Natural killer cell treated with Interleukin-12 subunit alpha and Interleukin-12 subunit beta and Interleukin-15 and Interleukin-18, amount 100 ng/mL, for 72 hours (primary cell): ENCODE results near the gene SHB. TPM values are rescaled to one million over a fixed set of nuclear protein-coding genes. Genes with fewer than 3 reads are reported as not detected.
A peak's percentile ranks its signal among the peaks of the same experiment; 100 is the strongest.

ENCODE experiments used
- ATAC-seq, 2 donors: fragments of 150-1000 bp; cut with Tn5 transposase in 1 of 2; sonication (Bioruptor Pico), chemical (Tn5 transposase) in 1 of 2; 2 replicates each; pipeline ENCODE4 v1.10.0; 2021
- DNase-seq: peaks from one replicate; pipeline ENCODE4 v3.0.0; 2022; ENCODE audit warnings: low spot score
- H3K27ac Mint-ChIP-seq, 2 donors: 1 replicate in 1 of 2; 2 replicates in 1 of 2; pipeline ENCODE4 v1.8.0; 2022; ENCODE audit warnings: mixed read lengths in 2 of 2, mild to moderate bottlenecking in 1 of 2, moderate library complexity in 1 of 2
- H3K27me3 Mint-ChIP-seq, 2 donors: 1 replicate in 1 of 2; 2 replicates in 1 of 2; pipeline ENCODE4 v1.8.0; 2022; ENCODE audit warnings: mixed read lengths in 2 of 2
- H3K36me3 Mint-ChIP-seq: one replicate; pipeline ENCODE4 v1.8.0; 2022; ENCODE audit warnings: mixed read lengths
- H3K4me1 Mint-ChIP-seq, 2 donors: 1 replicate in 1 of 2; 2 replicates in 1 of 2; pipeline ENCODE4 v1.8.0; 2022; ENCODE audit warnings: low read depth in 2 of 2, mixed read lengths in 2 of 2, mild to moderate bottlenecking in 1 of 2
- H3K4me3 Mint-ChIP-seq: one replicate; pipeline ENCODE4 v1.8.0; 2022; ENCODE audit warnings: mixed read lengths
- H3K9me3 Mint-ChIP-seq: 2 replicates; pipeline ENCODE4 v1.8.0; 2022; ENCODE audit warnings: mixed read lengths
- total RNA-seq, 2 donors: library from RNA; stranded (reverse); gene quantifications; one replicate each; pipeline ENCODE4 v1.2.3, GENCODE V29; 2022

SHB gene
- total RNA-seq, 2 donors from 2014 or later, result 0.14 to 1.6 TPM

- H3K36me3 Mint-ChIP-seq, result no peaks in the 10 kb centered on the region
- no peaks in the 10 kb centered on the region for H3K9me3 Mint-ChIP-seq
- H3K4me1 Mint-ChIP-seq, result no peaks in the 10 kb centered on the region
- DNase-seq (no peak), ATAC-seq (no peak)
- no peak overlapping the region for H3K4me3 Mint-ChIP-seq
- no peak overlapping the region for H3K27ac Mint-ChIP-seq
- peaks cover 0 to 2% of the 10 kb centered on the region in 2 donors for H3K27me3 Mint-ChIP-seq
Observed at GRCh38 chr9:38015906-38016305, 53.1 kb downstream of the SHB start.

GRCh38 chr9:38015266-38015665 lies 53.8 kb downstream of the SHB start:
- Mint-ChIP-seq H3K27me3 (peaks cover 0 to 2% of the 10 kb centered on the region in 2 donors), H3K9me3 (no peaks in the 10 kb centered on the region), H3K4me1 (no peaks in the 10 kb centered on the region), H3K4me3 (no peak overlapping the region), H3K36me3 (no peaks in the 10 kb centered on the region), H3K27ac (no peak overlapping the region)
- no peak for DNase-seq
- no peak for ATAC-seq

DNA sequence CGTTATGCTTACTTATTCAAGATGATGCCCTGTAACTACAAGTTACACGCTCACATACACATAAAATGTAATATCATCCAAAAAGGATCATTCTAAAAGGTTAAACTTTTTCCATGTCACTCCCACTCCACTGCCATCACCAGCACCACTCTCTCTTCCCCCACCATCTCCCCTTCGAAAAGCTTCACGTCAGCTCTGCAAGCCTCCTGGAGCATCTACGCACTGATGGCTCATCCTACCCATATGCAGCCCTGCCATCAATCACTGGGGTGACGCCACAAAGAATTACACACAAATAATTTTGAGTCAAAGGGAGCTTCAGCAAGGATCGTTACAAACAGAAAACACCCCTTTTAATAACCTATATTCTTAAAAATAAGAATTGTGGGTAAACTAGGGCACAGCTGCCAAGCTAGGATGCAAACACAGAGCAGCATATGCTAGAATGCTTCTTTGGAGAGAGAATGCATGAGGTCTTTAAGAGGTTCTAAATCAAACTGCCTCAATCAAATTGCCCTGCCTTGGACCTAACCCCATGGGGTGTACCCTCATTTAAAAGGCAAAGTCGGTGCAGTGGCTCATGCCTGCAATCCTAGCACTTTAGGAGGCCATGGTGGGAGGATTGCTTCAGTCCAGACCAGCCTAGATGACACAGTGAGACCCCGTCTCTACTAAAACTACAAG lies 56.1 kb downstream of the SHB start:
- no peak for DNase-seq
- Mint-ChIP-seq H3K27ac (no peak overlapping the region), H3K27me3 (peaks cover 0 to 2% of the 10 kb centered on the region in 2 donors), H3K4me1 (peaks cover 12 to 14% of the 10 kb centered on the region in 2 donors), H3K4me3 (no peak overlapping the region), H3K9me3 (no peaks in the 10 kb centered on the region), H3K36me3 (no peaks in the 10 kb centered on the region)
- ATAC-seq, result no peak

DNA sequence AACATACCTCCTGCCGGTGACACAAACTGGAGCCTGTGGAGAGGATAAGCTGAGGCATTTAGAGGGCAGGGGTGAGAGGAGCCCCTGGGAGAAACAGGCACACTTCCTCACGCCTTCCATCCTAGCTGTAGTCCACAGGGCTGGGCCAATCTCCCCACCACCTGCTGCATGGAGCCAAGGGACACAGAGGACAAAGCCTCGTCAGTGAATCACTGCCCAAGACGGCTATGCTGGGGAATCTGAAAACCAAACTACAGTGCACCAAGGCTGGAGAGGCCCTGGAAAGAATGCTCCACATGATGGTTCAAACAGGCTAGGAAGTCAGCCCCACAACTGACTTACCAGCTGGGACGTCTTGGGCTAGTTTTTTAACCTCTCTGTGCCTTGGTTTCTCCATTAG lies 57.0 kb downstream of the SHB start:
- Mint-ChIP-seq H3K27me3 (peaks cover 0 to 2% of the 10 kb centered on the region in 2 donors), H3K9me3 (no peaks in the 10 kb centered on the region), H3K4me3 (no peak overlapping the region), H3K4me1 (peaks cover 19% of the 10 kb centered on the region in 2 donors), H3K27ac (no peak overlapping the region), H3K36me3 (no peaks in the 10 kb centered on the region)
- DNase-seq, result no peak
- ATAC-seq, result no peak

GRCh38 chr9:38010918-38011704 lies 57.9 kb downstream of the SHB start:
- no peak overlapping the region for H3K4me3 Mint-ChIP-seq
- no peak for DNase-seq
- H3K9me3 Mint-ChIP-seq, result no peaks in the 10 kb centered on the region
- H3K36me3 Mint-ChIP-seq, result no peaks in the 10 kb centered on the region
- no peak for ATAC-seq
- no peak overlapping the region for H3K27ac Mint-ChIP-seq
- H3K27me3 Mint-ChIP-seq, result peaks cover 0 to 2% of the 10 kb centered on the region in 2 donors
- peaks cover 24 to 25% of the 10 kb centered on the region in 2 donors for H3K4me1 Mint-ChIP-seq

GRCh38 chr9:38009990-38010389 lies 59.0 kb downstream of the SHB start:
- no peaks in the 10 kb centered on the region for H3K36me3 Mint-ChIP-seq
- ATAC-seq (no peak), DNase-seq (no peak)
- peaks cover 0 to 2% of the 10 kb centered on the region in 2 donors for H3K27me3 Mint-ChIP-seq
- peak overlapping the region in 1 of 2 donors; percentile 81 for H3K27ac Mint-ChIP-seq
- no peaks in the 10 kb centered on the region for H3K9me3 Mint-ChIP-seq
- H3K4me1 Mint-ChIP-seq, result peaks cover 30 to 31% of the 10 kb centered on the region in 2 donors
- H3K4me3 Mint-ChIP-seq, result no peak overlapping the region

GRCh38 chr9:38009035-38009501 lies 60.0 kb downstream of the SHB start:
- H3K27me3 Mint-ChIP-seq, result peaks cover 0 to 2% of the 10 kb centered on the region in 2 donors
- H3K4me3 Mint-ChIP-seq, result no peak overlapping the region
- H3K27ac Mint-ChIP-seq, result peak overlapping the region; percentile 64 to 81
- H3K36me3 Mint-ChIP-seq, result no peaks in the 10 kb centered on the region
- no peak for DNase-seq
- H3K9me3 Mint-ChIP-seq, result no peaks in the 10 kb centered on the region
- peaks cover 30 to 39% of the 10 kb centered on the region in 2 donors for H3K4me1 Mint-ChIP-seq
- no peak for ATAC-seq

DNA sequence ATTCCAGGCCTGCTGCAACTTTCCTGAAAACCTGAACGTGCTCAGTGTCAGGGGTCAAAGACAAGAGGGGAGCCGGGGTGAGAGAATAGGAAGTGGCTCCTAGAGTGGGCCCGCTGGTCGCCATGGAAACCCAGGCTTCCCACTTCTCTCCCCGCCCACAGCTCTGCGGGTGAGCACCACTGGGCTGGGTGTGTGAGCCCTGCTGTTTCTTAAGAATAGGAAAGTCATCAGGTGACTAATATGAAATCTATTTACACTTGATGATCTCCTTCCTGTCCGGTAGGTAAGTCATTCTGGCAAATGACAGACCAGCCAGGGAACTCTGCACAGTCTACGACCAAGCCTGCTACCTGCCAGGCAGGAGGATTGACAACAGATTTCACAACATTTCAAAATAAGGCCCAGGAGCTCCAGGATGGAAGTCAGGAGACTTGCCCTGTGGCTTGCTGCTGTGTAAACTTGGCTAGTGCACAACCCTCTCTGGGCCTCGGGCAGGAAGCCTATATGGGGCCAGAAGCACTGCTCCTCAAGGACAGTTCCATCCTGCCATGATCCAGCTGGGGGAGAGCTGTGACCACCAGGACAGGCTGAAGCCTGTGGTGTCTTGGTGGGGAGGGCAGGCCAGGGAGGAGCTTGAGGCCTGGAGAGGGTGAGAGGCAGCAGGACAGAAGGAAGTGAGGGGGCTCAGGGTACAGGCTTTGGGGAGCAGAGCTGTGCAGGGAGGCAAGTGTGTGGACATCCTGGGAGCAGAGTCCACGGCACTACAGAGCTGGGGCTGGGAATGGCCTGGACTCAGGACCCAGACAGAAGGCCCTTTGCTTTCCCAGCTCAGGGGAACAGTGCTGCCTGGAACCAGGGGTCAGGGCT lies 60.6 kb downstream of the SHB start:
- peak overlapping the region; percentile 41 for H3K4me3 Mint-ChIP-seq
- DNase-seq (peak; percentile 71), ATAC-seq (peak; percentile 77 to 84)
- peaks cover 0 to 2% of the 10 kb centered on the region in 2 donors for H3K27me3 Mint-ChIP-seq
- H3K4me1 Mint-ChIP-seq, result peaks cover 34 to 43% of the 10 kb centered on the region in 2 donors
- H3K9me3 Mint-ChIP-seq, result no peaks in the 10 kb centered on the region
- H3K27ac Mint-ChIP-seq, result peak overlapping the region; percentile 64 to 81
- no peaks in the 10 kb centered on the region for H3K36me3 Mint-ChIP-seq

- no peaks in the 10 kb centered on the region for H3K36me3 Mint-ChIP-seq
- no peak overlapping the region for H3K4me3 Mint-ChIP-seq
- H3K27me3 Mint-ChIP-seq, result no peaks in the 10 kb centered on the region
- H3K9me3 Mint-ChIP-seq, result no peaks in the 10 kb centered on the region
- DNase-seq (no peak), ATAC-seq (no peak)
- H3K27ac Mint-ChIP-seq, result peak overlapping the region in 1 of 2 donors; percentile 59
- peaks cover 44 to 48% of the 10 kb centered on the region in 2 donors for H3K4me1 Mint-ChIP-seq
Observed at GRCh38 chr9:38007016-38007415, 62.0 kb downstream of the SHB start.

GRCh38 chr9:38006163-38006562 lies 62.9 kb downstream of the SHB start:
- H3K36me3 Mint-ChIP-seq, result no peaks in the 10 kb centered on the region
- ATAC-seq (no peak), DNase-seq (no peak)
- peak overlapping the region in 1 of 2 donors; percentile 59 for H3K27ac Mint-ChIP-seq
- H3K9me3 Mint-ChIP-seq, result no peaks in the 10 kb centered on the region
- no peaks in the 10 kb centered on the region for H3K27me3 Mint-ChIP-seq
- peaks cover 51% of the 10 kb centered on the region in 2 donors for H3K4me1 Mint-ChIP-seq
- no peak overlapping the region for H3K4me3 Mint-ChIP-seq

- Mint-ChIP-seq H3K4me3 (no peak overlapping the region), H3K27ac (no peak overlapping the region), H3K9me3 (no peaks in the 10 kb centered on the region), H3K27me3 (no peaks in the 10 kb centered on the region), H3K36me3 (no peaks in the 10 kb centered on the region), H3K4me1 (peaks cover 51% of the 10 kb centered on the region in 2 donors)
- no peak for DNase-seq
- no peak for ATAC-seq
Observed at GRCh38 chr9:38004809-38005560, 64.0 kb downstream of the SHB start.

- H3K4me3 Mint-ChIP-seq, result no peak overlapping the region
- peaks cover 49 to 52% of the 10 kb centered on the region in 2 donors for H3K4me1 Mint-ChIP-seq
- no peaks in the 10 kb centered on the region for H3K27me3 Mint-ChIP-seq
- H3K36me3 Mint-ChIP-seq, result no peaks in the 10 kb centered on the region
- ATAC-seq (no peak), DNase-seq (no peak)
- no peak overlapping the region for H3K27ac Mint-ChIP-seq
- no peaks in the 10 kb centered on the region for H3K9me3 Mint-ChIP-seq
Observed at GRCh38 chr9:38003946-38004808, 64.8 kb downstream of the SHB start.
